GM18499 (cell line): ENCODE results near the gene MPZL2.
"Not testable (repeated sequence)": the region's sequence is repeated elsewhere in the genome, so short reads cannot be mapped to it uniquely, and the experiment has no call there.

ENCODE experiments used
- ATAC-seq: cut with Tn5 transposase; IDR thresholded peaks from one replicate; pipeline ENCODE4 v1.9.1; 2021; ENCODE audit warnings: moderate number of reproducible peaks; ENCODE audit not compliant: insufficient read depth, unreplicated experiment

MPZL2 gene

GRCh38 chr11:118263695-118264568 is at the start of gene MPZL2:
Gene MPZL2 (minus strand): TSS chr11:118264297. CDS start chr11:118264153, 144 bp downstream.
- no peak for ATAC-seq

GRCh38 chr11:118313242-118313641 is 49.1 kb upstream of the MPZL2 start:
- no peak for ATAC-seq

GRCh38 chr11:118312328-118312727 is 48.2 kb upstream of the MPZL2 start:
- ATAC-seq: no peak

GRCh38 chr11:118311518-118311917 is 47.4 kb upstream of the MPZL2 start:
- ATAC-seq: no peak

- ATAC-seq: no peak
Measured at GRCh38 chr11:118310781-118311485, 46.8 kb upstream of the MPZL2 start.

GRCh38 chr11:118310271-118310670 is 46.2 kb upstream of the MPZL2 start:
- no peak for ATAC-seq

GRCh38 chr11:118308995-118309528 is 45.0 kb upstream of the MPZL2 start:
- ATAC-seq: not testable (repeated sequence)

- no peak for ATAC-seq
Measured at GRCh38 chr11:118306556-118306955, 42.5 kb upstream of the MPZL2 start.

GRCh38 chr11:118305726-118306125 is 41.6 kb upstream of the MPZL2 start:
- ATAC-seq: no peak

- ATAC-seq: no peak
Measured at GRCh38 chr11:118304568-118305248, 40.6 kb upstream of the MPZL2 start, which contains the start of gene CD3E. Gene CD3E (plus strand): TSS chr11:118304730. CDS start chr11:118304953, 223 bp downstream.

- no peak for ATAC-seq
Measured at GRCh38 chr11:118304227-118304567, 40.1 kb upstream of the MPZL2 start.

GRCh38 chr11:118301600-118302195 is 37.6 kb upstream of the MPZL2 start:
- no peak for ATAC-seq

GRCh38 chr11:118295815-118296454 is 31.8 kb upstream of the MPZL2 start:
- no peak for ATAC-seq

GRCh38 chr11:118295199-118295598 is 31.1 kb upstream of the MPZL2 start:
- ATAC-seq: no peak

GRCh38 chr11:118294053-118294452 is 30.0 kb upstream of the MPZL2 start:
- ATAC-seq: no peak

GRCh38 chr11:118291477-118292135 is 27.5 kb upstream of the MPZL2 start:
- ATAC-seq: no peak

GRCh38 chr11:118290923-118291322 is 26.8 kb upstream of the MPZL2 start:
- no peak for ATAC-seq

GRCh38 chr11:118289401-118289800 is 25.3 kb upstream of the MPZL2 start:
- no peak for ATAC-seq

GRCh38 chr11:118287006-118287405 is 22.9 kb upstream of the MPZL2 start:
- no peak for ATAC-seq
